ENCODE data around the gene FBXL15.

DNA sequence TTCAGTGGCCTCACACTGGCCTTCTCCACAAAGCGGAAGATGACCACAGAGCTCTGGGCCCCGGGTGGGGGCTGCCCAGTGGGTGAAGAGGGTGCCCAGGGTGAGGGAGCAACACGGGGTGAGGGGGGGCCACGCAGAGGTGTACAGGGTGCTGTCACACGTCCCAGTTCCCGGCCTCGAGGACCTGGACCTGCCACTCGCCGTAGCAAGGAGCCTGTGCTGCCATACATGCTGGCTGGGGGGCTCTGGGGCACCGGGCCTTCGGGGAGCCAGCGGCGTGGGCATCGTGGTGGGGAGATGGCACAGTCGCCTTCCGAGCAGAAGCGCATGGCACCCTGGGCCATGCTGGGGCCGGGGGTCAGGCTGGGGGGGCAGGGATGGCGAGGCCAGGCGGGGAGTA lies 3.9 kb upstream of the FBXL15 start:
- TF ChIP-seq, protein P1, sequence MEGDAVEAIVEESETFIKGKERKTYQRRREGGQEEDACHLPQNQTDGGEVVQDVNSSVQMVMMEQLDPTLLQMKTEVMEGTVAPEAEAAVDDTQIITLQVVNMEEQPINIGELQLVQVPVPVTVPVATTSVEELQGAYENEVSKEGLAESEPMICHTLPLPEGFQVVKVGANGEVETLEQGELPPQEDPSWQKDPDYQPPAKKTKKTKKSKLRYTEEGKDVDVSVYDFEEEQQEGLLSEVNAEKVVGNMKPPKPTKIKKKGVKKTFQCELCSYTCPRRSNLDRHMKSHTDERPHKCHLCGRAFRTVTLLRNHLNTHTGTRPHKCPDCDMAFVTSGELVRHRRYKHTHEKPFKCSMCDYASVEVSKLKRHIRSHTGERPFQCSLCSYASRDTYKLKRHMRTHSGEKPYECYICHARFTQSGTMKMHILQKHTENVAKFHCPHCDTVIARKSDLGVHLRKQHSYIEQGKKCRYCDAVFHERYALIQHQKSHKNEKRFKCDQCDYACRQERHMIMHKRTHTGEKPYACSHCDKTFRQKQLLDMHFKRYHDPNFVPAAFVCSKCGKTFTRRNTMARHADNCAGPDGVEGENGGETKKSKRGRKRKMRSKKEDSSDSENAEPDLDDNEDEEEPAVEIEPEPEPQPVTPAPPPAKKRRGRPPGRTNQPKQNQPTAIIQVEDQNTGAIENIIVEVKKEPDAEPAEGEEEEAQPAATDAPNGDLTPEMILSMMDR (IDR thresholded peaks at IDR 0.05), result no peak
- TF ChIP-seq POLR2A (IDR thresholded peaks at IDR 0.05; ENCODE audit: low read depth), result no peak

All from esophagus muscularis mucosa (tissue), 3 donors.